SW480 (cell line): ENCODE data around the gene HSPA14.
A peak's percentile ranks its signal among the peaks of the same experiment; 100 is the strongest.
"Not testable (repeated sequence)": the region's sequence is repeated elsewhere in the genome, so short reads cannot be mapped to it uniquely, and the experiment has no call there.

ENCODE experiments used
- DNase-seq: peaks from one replicate; pipeline ENCODE4 v3.0.0-alpha.2; 2016; ENCODE audit warnings: low spot score

The HSPA14 gene

DNA sequence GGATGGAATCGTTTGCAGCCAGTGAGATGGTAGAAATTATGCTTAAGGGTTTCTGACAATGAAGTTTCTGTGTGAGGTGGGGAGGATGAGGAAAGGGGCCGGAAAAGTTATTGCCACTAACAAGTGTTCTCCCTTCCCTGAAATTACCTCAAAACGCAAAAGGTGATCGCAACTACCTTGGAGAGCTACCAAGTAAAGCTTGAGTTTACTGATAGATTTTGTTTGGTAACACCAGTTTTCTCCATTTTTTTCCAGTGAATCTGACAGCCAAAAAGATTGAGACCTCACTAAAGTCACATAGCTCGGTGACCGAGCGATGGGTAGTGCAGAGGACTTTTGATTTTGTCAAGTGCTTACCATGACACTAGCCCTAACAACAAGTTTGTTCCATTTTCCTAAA is 42.1 kb downstream of the HSPA14 start:
- no peak for DNase-seq

DNA sequence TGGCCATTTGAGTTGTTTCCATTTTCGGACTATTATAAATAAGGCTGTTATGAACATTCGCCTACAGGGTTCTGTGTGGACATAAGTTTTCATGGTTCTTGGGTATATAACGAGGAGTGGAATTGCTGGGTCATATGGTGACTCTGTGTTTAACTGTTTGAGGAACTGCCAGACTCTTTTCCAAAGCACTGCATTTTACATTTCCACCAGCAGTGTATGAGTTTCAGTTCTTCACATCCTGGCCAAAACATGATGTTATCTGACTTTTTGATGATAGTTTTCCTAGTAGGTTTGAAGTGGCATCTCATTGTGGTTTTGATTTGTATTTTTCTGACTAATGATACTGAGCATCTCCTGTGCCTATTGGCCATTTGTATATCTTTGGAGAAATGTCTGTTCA is 46.0 kb downstream of the HSPA14 start:
- DNase-seq, result no peak

DNA sequence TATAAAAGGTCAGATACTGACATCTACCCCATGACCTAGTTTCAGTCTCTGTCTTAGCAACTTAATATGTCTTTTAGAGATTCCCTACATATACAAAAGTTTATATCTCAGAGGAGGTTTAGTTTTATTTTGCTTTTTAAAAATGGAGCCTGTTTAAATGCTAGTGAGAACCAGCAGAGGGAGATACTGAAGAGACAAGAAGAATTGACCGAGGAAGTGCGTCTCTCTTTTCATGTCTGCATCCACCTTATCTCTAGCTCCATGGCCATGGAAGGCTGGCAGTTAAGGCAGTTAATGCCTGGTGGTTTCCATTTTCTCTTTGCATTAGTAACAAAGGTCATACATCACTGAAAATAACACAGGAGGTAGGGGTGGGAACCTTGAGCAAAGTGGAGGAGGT is 51.2 kb downstream of the HSPA14 start:
- peak; percentile 9 for DNase-seq

DNA sequence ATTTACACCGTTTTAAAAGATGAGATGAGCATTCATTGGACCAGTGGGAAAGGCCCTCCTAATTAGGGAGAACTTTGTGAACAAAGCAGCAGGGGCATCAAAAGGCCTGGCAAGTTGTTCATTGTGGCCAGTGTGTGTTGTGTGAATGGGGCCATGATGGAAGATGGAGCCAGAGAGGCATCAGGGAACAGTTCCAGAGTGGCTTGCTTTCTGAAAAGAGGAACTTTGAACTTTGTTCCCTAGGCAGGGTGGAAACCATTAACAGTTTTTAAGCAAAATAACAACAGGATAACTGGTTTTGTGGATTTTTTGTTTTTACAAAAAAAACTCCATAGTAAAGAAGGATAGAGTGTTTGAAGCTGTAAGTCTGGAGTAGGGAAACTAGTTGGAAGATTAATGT is 53.0 kb downstream of the HSPA14 start:
- DNase-seq, result no peak

DNA sequence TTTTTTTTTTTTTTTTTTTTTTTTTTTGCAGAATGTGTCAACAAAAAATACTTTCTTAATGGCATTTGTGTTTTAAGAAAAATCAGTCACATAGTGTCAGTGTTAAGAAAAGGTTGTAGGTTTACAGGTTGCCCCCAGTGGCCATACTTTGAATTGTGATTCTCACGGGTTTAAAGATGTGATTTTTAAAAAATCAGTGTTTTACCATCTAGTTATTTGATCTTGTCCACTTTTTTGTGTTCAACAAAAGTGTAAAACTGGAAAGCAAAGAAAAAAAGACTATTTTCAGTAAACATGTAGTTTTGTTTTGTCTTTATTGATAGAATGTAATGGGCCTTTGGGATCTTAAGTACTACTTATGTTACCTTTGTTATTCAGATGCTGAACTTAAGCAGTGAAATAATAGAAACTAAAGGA is 66.2 kb downstream of the HSPA14 start:
- peak; percentile 23 for DNase-seq

DNA sequence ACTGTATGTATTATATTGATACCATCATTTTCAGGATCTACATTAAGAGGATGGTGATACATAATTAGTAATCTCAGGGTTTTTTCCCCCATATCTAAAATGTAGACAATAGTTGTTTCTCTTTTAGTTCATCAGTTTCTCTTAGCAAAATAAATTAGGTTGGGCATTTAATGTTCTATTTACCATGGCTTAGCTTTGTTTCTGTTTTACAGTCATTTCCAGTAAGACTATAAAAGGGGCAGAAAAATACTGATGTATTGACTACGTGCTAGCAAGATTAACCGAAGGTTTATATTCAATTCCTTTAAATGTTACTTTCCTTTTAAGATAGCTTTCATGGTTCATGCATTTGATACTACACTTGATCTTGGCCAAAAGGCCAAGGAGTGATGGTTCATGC is 66.8 kb downstream of the HSPA14 start:
- no peak for DNase-seq

DNA sequence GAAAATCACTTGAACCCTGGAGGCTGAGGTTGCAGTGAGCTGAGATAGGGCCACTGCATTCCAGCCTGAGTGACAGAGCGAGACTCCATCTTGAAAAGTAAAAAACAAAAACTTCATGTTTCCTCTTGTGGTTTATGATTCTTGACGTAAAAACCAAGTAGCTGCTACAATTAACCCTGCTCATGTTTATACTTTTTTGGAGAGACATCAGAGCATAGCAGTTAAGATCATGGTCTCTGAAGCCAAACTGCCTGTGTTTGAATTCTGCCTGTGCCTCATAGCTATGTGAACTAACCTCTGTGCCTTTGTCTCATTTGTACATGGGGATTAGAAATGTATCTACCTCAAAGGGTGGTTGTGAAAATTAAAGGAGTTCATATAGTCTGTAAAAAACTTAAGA is 67.8 kb downstream of the HSPA14 start:
- DNase-seq, result no peak

DNA sequence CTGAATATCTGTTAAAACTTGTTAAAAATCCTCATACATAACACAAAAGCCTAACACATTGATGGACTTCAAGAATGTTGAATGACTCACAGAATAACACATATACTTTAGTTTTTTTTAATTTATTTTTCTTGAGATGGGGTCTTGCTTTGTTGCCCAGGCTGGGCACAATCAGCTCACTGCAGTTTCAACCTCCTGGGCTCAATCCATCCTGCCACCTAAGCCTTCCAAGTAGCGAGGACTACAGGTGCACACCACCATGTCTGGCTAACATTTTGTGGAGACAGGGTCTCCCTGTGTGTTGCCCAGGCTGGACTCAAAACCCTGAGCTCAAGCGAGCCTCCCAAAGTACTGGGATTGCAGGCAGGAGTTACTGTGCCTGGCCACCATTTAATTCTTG is 68.7 kb downstream of the HSPA14 start:
- DNase-seq, result no peak

DNA sequence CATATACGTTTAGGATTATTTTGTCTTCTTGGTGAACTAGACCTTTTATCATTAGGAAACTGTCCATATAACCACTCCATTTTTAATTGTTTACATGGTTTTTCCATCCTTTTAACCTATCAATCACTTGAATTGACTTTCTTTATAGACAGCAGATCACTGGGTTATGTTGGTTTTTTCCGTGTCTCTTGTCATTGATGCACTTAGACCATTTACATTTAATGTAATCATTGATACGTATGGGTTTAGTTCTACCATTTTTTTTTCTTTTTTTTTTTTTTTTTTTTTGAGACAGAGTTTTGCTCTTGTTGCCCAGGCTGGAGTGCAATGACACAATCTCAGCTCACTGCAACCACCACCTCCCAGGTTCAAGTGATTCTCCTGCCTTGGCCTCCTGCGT is 69.5 kb downstream of the HSPA14 start:
- not testable (repeated sequence) for DNase-seq

DNA sequence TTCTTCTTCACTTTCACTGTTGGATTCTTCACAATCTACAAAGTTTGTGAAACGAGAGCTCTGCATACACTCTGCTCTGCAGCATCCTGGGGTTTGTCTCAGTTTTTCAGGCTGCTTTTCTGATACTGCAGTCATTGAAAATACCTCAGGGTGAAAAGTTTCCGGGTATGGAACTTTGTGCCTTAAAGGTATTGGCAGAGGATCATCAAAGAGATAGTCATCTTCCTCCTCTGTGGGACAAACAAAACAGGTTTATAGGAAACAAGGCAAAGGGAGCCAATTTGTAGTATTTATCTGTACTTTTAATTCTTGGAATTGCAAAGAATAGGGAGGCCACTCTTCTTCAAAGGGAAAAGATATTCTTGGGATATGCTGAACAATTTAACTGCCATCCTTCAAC is 71.0 kb downstream of the HSPA14 start:
- DNase-seq, result no peak

DNA sequence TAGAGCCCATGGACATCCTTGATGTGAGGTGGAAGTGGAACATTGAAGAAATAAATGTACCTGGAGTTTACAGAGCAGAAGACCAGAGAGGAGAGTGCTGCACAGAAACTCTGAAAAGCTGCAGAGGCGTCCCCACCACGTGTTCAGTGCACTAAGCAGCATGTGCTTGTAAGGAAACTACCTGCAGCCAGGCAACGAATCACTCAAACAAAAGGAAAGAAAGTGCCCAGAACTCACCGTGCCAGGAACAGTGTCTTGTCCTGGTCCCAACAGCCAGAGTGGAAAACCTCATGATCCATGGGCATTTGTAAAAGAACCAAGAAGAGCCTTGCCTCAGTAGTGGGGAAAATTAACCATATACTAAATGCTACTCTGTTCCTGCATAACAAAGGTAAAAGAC is 72.8 kb downstream of the HSPA14 start:
- DNase-seq, result no peak

DNA sequence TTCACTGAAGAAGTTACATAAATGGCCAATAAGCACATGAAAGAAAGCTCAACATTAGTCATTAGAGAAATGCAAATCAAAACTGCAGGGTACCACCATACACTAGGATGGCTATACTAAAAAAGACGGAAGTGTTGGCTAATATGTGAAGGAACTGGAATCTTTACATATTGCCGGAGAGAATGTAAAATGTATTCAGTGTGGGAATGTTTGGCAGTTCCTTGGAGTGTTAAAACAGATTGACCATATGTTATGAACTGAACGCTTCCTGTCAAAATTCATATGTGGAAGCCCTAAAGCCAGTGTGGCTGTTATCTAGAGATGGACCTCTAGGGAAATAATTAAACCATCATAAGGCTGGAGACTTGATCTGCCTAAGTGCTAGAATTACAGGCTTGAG is 73.7 kb downstream of the HSPA14 start:
- no peak for DNase-seq

DNA sequence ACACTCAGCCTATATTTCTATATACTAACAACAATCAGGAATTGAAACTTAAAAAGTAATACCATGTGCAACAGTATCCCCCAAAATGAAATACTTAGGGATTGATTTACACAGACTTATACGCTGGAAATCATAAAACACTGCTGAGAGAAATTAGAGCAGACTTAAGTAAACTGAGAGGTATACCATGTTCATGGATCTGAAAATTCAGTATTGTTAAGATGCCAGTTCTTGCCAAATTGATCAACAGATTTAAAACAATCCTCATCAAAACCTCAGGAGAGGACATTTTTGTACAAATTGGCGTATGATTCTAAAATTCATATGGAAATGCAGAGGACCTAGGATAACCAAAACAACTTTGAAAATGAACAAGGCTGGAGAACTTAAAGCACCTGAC is 78.5 kb downstream of the HSPA14 start:
- DNase-seq, result no peak

DNA sequence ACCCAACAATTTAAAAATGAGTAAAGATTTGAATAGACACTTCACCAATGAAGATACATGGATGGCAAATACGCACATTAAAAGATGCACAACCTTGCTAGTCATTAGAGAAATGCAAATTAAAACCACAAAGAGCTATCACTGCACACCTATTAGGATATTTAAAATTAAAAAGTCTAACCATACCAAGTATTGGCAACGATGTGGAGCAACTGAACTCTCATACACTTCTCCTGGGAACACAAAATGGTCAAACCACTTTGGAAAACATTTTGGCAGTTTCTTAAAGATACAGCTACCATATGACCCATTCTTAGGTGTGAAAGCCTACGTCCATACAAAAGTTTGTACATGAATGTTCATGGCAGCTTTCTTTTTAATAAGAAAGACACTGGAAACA is 79.7 kb downstream of the HSPA14 start:
- DNase-seq, result no peak

DNA sequence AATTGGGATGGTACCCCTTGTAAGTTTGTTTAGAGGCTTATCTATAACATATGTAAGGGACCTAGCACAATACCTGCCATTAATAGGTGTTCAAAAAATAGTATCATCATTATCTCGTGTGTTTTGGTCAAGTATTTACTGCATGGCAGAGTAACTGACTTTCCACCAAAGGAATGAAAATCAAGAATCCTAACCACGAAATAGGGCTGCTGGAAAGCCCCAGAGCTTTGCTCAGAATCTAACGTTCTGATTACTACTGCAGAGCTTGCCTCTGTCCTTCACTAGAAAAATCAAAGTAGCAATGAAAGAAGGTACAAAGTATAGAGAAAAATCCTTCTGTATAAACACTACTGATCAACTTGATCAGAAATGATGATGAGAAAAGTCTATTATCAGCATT is 80.9 kb downstream of the HSPA14 start:
- no peak for DNase-seq
